ENCODE data around the gene PTDSS2. TPM values are rescaled to one million over a fixed set of nuclear protein-coding genes. Genes with fewer than 3 reads are reported as not detected.

Gene PTDSS2
- total and polyA plus RNA-seq, 4 donors, result 5.1 to 15.6 (median 10.2) TPM

DNA sequence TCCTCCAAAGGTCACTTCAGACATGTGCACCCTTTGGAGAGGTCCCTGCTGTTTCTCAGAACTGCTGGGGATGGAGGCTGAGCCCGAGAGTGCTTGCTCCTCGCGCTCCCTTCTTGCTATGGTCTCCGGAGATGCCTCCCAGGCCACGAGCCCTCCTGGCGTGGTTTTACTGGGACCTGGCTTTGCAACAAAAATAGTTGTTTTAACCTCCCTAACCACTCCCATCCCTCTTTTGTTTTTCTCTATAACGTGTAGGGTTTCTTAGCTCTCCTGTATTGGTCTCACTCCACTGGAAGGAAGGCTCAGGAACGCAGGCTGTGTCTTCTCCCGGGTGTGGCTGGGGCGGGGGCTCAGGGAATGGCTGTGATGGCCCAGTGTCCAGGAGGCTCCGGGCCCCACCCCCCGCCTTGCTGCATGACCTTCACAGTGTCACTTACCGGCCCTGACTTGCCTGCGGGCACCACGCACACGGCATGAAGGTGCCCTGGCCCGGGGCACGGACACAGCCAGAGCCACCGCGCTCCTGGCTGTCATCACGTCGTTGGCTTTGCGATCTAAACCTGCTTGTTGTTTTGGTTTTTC lies 5.6 kb downstream of the PTDSS2 start:
- peaks cover 4 to 27% (median 8%) of the 10 kb centered on the region in 4 donors for H3K36me3 ChIP-seq (ENCODE audit: control insufficient read depth in 4 of 4, insufficient read depth in 3 of 4, low read depth in 1 of 4, low read length in 3 of 4)
- 94% methylated on average over 23 of the region's 23 CpGs for WGBS
- peaks cover 5 to 13% (median 9%) of the 10 kb centered on the region in 4 donors for H3K4me1 ChIP-seq (ENCODE audit: control insufficient read depth in 4 of 4, insufficient read depth in 4 of 4, low read length in 3 of 4)
- DNase-seq (ENCODE audit: low spot score), result no peak
- TF ChIP-seq HNF4G (IDR thresholded peaks at IDR 0.05) (no peak), FOXA1 (IDR thresholded peaks at IDR 0.05) (no peak), SP1 (IDR thresholded peaks at IDR 0.05) (no peak), FOXA2 (IDR thresholded peaks at IDR 0.05) (no peak), HNF4A (conservative IDR thresholded peaks at IDR 0.05) (no peak), RAD21 (IDR thresholded peaks at IDR 0.05) (no peak), TAF1 (conservative IDR thresholded peaks at IDR 0.05) (no peak), NR2F2 (IDR thresholded peaks at IDR 0.05) (no peak), JUND (IDR thresholded peaks at IDR 0.05) (no peak), YY1 (IDR thresholded peaks at IDR 0.05) (no peak), RXRA (IDR thresholded peaks at IDR 0.05) (no peak), GABPA (IDR thresholded peaks at IDR 0.05 in 1 of 2, conservative IDR thresholded peaks at IDR 0.05 in 1 of 2) (no peak)
- TF ChIP-seq, protein P1, sequence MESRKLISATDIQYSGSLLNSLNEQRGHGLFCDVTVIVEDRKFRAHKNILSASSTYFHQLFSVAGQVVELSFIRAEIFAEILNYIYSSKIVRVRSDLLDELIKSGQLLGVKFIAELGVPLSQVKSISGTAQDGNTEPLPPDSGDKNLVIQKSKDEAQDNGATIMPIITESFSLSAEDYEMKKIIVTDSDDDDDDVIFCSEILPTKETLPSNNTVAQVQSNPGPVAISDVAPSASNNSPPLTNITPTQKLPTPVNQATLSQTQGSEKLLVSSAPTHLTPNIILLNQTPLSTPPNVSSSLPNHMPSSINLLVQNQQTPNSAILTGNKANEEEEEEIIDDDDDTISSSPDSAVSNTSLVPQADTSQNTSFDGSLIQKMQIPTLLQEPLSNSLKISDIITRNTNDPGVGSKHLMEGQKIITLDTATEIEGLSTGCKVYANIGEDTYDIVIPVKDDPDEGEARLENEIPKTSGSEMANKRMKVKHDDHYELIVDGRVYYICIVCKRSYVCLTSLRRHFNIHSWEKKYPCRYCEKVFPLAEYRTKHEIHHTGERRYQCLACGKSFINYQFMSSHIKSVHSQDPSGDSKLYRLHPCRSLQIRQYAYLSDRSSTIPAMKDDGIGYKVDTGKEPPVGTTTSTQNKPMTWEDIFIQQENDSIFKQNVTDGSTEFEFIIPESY (IDR thresholded peaks at IDR 0.05), result no peak
- TF ChIP-seq, protein P2, sequence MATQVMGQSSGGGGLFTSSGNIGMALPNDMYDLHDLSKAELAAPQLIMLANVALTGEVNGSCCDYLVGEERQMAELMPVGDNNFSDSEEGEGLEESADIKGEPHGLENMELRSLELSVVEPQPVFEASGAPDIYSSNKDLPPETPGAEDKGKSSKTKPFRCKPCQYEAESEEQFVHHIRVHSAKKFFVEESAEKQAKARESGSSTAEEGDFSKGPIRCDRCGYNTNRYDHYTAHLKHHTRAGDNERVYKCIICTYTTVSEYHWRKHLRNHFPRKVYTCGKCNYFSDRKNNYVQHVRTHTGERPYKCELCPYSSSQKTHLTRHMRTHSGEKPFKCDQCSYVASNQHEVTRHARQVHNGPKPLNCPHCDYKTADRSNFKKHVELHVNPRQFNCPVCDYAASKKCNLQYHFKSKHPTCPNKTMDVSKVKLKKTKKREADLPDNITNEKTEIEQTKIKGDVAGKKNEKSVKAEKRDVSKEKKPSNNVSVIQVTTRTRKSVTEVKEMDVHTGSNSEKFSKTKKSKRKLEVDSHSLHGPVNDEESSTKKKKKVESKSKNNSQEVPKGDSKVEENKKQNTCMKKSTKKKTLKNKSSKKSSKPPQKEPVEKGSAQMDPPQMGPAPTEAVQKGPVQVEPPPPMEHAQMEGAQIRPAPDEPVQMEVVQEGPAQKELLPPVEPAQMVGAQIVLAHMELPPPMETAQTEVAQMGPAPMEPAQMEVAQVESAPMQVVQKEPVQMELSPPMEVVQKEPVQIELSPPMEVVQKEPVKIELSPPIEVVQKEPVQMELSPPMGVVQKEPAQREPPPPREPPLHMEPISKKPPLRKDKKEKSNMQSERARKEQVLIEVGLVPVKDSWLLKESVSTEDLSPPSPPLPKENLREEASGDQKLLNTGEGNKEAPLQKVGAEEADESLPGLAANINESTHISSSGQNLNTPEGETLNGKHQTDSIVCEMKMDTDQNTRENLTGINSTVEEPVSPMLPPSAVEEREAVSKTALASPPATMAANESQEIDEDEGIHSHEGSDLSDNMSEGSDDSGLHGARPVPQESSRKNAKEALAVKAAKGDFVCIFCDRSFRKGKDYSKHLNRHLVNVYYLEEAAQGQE (IDR thresholded peaks at IDR 0.05), result no peak
- TF ChIP-seq, protein P3, sequence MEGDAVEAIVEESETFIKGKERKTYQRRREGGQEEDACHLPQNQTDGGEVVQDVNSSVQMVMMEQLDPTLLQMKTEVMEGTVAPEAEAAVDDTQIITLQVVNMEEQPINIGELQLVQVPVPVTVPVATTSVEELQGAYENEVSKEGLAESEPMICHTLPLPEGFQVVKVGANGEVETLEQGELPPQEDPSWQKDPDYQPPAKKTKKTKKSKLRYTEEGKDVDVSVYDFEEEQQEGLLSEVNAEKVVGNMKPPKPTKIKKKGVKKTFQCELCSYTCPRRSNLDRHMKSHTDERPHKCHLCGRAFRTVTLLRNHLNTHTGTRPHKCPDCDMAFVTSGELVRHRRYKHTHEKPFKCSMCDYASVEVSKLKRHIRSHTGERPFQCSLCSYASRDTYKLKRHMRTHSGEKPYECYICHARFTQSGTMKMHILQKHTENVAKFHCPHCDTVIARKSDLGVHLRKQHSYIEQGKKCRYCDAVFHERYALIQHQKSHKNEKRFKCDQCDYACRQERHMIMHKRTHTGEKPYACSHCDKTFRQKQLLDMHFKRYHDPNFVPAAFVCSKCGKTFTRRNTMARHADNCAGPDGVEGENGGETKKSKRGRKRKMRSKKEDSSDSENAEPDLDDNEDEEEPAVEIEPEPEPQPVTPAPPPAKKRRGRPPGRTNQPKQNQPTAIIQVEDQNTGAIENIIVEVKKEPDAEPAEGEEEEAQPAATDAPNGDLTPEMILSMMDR (IDR thresholded peaks at IDR 0.05; ENCODE audit: low read depth, low read length, missing input control), result no peak
- TF ChIP-seq, protein P4, sequence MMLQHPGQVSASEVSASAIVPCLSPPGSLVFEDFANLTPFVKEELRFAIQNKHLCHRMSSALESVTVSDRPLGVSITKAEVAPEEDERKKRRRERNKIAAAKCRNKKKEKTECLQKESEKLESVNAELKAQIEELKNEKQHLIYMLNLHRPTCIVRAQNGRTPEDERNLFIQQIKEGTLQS (IDR thresholded peaks at IDR 0.05), result no peak
- TF ChIP-seq, protein P5, sequence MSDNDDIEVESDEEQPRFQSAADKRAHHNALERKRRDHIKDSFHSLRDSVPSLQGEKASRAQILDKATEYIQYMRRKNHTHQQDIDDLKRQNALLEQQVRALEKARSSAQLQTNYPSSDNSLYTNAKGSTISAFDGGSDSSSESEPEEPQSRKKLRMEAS (IDR thresholded peaks at IDR 0.05), result no peak
- H3K9ac ChIP-seq (ENCODE audit: low read depth in 1 of 2, low read length in 2 of 2), result no peak overlapping the region
- H3K27me3 ChIP-seq (ENCODE audit: control insufficient read depth in 4 of 4, insufficient read depth in 4 of 4, low read length in 3 of 4), result no peaks in the 10 kb centered on the region
- H3K9me3 ChIP-seq (ENCODE audit: control insufficient read depth in 4 of 4, low read length in 3 of 4), result no peaks in the 10 kb centered on the region
- no peak overlapping the region for H3K4me3 ChIP-seq (ENCODE audit: low read depth in 1 of 3, low read length in 3 of 3)
- H3K27ac ChIP-seq (ENCODE audit: low read depth in 1 of 2, low read length in 2 of 2), result no peak overlapping the region
